H9 (cell line): ENCODE measurements around the gene ARHGAP15. TPM values are rescaled to one million over a fixed set of nuclear protein-coding genes. Genes with fewer than 3 reads are reported as not detected.

ENCODE experiments used
- DNase-seq: peaks from one replicate; pipeline ENCODE4 v3.0.0-alpha.2; 2017
- H2AFZ ChIP-seq: one replicate; pipeline ENCODE4 v1.6.1; 2013; ENCODE audit warnings: mild to moderate bottlenecking, low read length, control low read depth, moderate library complexity
- H2AK5ac ChIP-seq: 2 replicates; pipeline ENCODE4 v1.6.1; 2013; ENCODE audit warnings: low read length, control low read depth, mixed read lengths; ENCODE audit not compliant: insufficient read length
- H2BK120ac ChIP-seq: one replicate; pipeline ENCODE4 v1.6.1; 2013; ENCODE audit warnings: low read depth, mild to moderate bottlenecking, low read length, control low read depth, inconsistent platforms; ENCODE audit not compliant: poor library complexity, severe bottlenecking
- H2BK12ac ChIP-seq: 2 replicates; pipeline ENCODE4 v1.6.1; 2013; ENCODE audit warnings: low read length, control low read depth, mixed read lengths, low read depth; ENCODE audit not compliant: insufficient read length
- H2BK15ac ChIP-seq: 2 replicates; pipeline ENCODE4 v1.6.1; 2013; ENCODE audit warnings: low read depth, low read length, control low read depth
- H2BK20ac ChIP-seq: one replicate; pipeline ENCODE4 v1.6.1; 2013; ENCODE audit warnings: low read depth, mild to moderate bottlenecking, low read length, control low read depth, inconsistent platforms; ENCODE audit not compliant: poor library complexity, severe bottlenecking
- H2BK5ac ChIP-seq: 2 replicates; pipeline ENCODE4 v1.6.1; 2013; ENCODE audit warnings: low read length, control low read depth, mixed read lengths; ENCODE audit not compliant: insufficient read length
- H3K14ac ChIP-seq: 2 replicates; pipeline ENCODE4 v1.6.1; 2013; ENCODE audit warnings: low read length, control low read depth; ENCODE audit not compliant: insufficient read depth
- H3K18ac ChIP-seq: 2 replicates; pipeline ENCODE4 v1.6.1; 2013; ENCODE audit warnings: low read depth, mild to moderate bottlenecking, mixed read lengths, low read length, control low read depth; ENCODE audit not compliant: insufficient read length
- H3K23ac ChIP-seq: 2 replicates; pipeline ENCODE4 v1.6.1; 2013; ENCODE audit warnings: low read length, control low read depth, mixed read lengths, low read depth; ENCODE audit not compliant: insufficient read length
- H3K23me2 ChIP-seq: 2 replicates; pipeline ENCODE4 v1.6.1; 2013; ENCODE audit warnings: low read depth, mild to moderate bottlenecking, mixed read lengths, low read length, control low read depth; ENCODE audit not compliant: insufficient read length, poor library complexity, severe bottlenecking
- H3K27ac ChIP-seq: 2 replicates; pipeline ENCODE4 v1.5.1; 2013; ENCODE audit warnings: low read length, control low read depth, mixed read lengths, low read depth; ENCODE audit not compliant: insufficient read length
- H3K27me3 ChIP-seq: 2 replicates; pipeline ENCODE4 v1.6.1; 2013; ENCODE audit warnings: low read length, control low read depth, inconsistent platforms; ENCODE audit not compliant: insufficient read depth
- H3K4ac ChIP-seq: 2 replicates; pipeline ENCODE4 v1.6.1; 2013; ENCODE audit warnings: low read depth, mild to moderate bottlenecking, control low read depth, inconsistent platforms, low read length, moderate library complexity
- H3K4me1 ChIP-seq: 2 replicates; pipeline ENCODE4 v1.6.1; 2013; ENCODE audit warnings: low read length, control low read depth, inconsistent platforms; ENCODE audit not compliant: insufficient read depth
- H3K4me2 ChIP-seq: 2 replicates; pipeline ENCODE4 v1.6.1; 2013; ENCODE audit warnings: low read length, control low read depth, mixed read lengths; ENCODE audit not compliant: insufficient read length, insufficient read depth
- H3K56ac ChIP-seq: 2 replicates; pipeline ENCODE4 v1.6.1; 2013; ENCODE audit warnings: low read depth, mild to moderate bottlenecking, mixed read lengths, low read length, control low read depth; ENCODE audit not compliant: insufficient read length
- H3K79me1 ChIP-seq: 2 replicates; pipeline ENCODE4 v1.6.1; 2013; ENCODE audit warnings: low read depth, mild to moderate bottlenecking, moderate library complexity, low read length, control low read depth, inconsistent platforms; ENCODE audit not compliant: insufficient read depth, poor library complexity, severe bottlenecking
- H3K79me2 ChIP-seq: 2 replicates; pipeline ENCODE4 v1.6.1; 2013; ENCODE audit warnings: low read length, control low read depth, inconsistent platforms; ENCODE audit not compliant: insufficient read depth
- H3K9ac ChIP-seq: 2 replicates; pipeline ENCODE4 v1.6.1; 2013; ENCODE audit warnings: low read length, control low read depth, mixed read lengths; ENCODE audit not compliant: insufficient read length; ENCODE audit errors: extremely low read depth
- H3K9me3 ChIP-seq: one replicate; pipeline ENCODE4 v1.6.1; 2013; ENCODE audit warnings: low read depth, low read length, inconsistent platforms; ENCODE audit not compliant: control insufficient read depth
- H3T11ph ChIP-seq: one replicate; pipeline ENCODE4 v1.6.1; 2013; ENCODE audit warnings: mild to moderate bottlenecking, low read length, control low read depth, inconsistent platforms
- H4K20me1 ChIP-seq: one replicate; pipeline ENCODE4 v1.6.1; 2013; ENCODE audit not compliant: control insufficient read depth, insufficient read length, insufficient read depth
- H4K5ac ChIP-seq: 2 replicates; pipeline ENCODE4 v1.6.1; 2013; ENCODE audit warnings: low read depth, mild to moderate bottlenecking, mixed read lengths, low read length, control low read depth; ENCODE audit not compliant: insufficient read length
- H4K8ac ChIP-seq: replicated peaks from 2 replicates; pipeline ENCODE4 v1.6.1; 2013; ENCODE audit warnings: low read length, control low read depth, mixed read lengths, low read depth; ENCODE audit not compliant: insufficient read length
- H4K91ac ChIP-seq: 2 replicates; pipeline ENCODE4 v1.6.1; 2013; ENCODE audit warnings: low read depth, mild to moderate bottlenecking, moderate library complexity, mixed read lengths, low read length, control low read depth; ENCODE audit not compliant: insufficient read length
- H3K27ac Mint-ChIP-seq, 3 experiments: 2 replicates in 2 of 3; 3 replicates in 1 of 3; pipeline ENCODE4 v1.8.0; 2020 to 2021; ENCODE audit warnings: mixed read lengths in 3 of 3, mild to moderate bottlenecking in 1 of 3, moderate library complexity in 1 of 3
- H3K27me3 Mint-ChIP-seq: 2 replicates; pipeline ENCODE4 v1.8.0; 2021; ENCODE audit warnings: low read depth, mild to moderate bottlenecking, moderate library complexity, mixed read lengths
- H3K36me3 Mint-ChIP-seq, 3 experiments: 2 replicates in 2 of 3; 3 replicates in 1 of 3; pipeline ENCODE4 v1.8.0; 2020 to 2021; ENCODE audit warnings: low read depth in 3 of 3, mixed read lengths in 3 of 3; ENCODE audit not compliant: insufficient read depth in 1 of 3
- H3K4me1 Mint-ChIP-seq, 2 experiments: 2 replicates each; pipeline ENCODE4 v1.8.0; 2020; ENCODE audit warnings: mixed read lengths in 2 of 2
- H3K4me3 Mint-ChIP-seq, 2 experiments: 2 replicates in 1 of 2; 3 replicates in 1 of 2; pipeline ENCODE4 v1.8.0; 2020 to 2021; ENCODE audit warnings: mild to moderate bottlenecking in 2 of 2, mixed read lengths in 2 of 2, moderate library complexity in 1 of 2
- H3K9me3 Mint-ChIP-seq, 2 experiments: 2 replicates in 1 of 2; 3 replicates in 1 of 2; pipeline ENCODE4 v1.8.0; 2020; ENCODE audit warnings: mild to moderate bottlenecking in 2 of 2, mixed read lengths in 2 of 2, moderate library complexity in 1 of 2
- WGBS: extraction: QIAGEN DNeasy Blood & Tissue Kit; methylation state at CpG from one replicate; pipeline ENCODE4 v1.1.7; 2013; ENCODE audit warnings: missing lambda C conversion rate, low lambda C conversion rate, mixed read lengths; ENCODE audit not compliant: insufficient read length; ENCODE audit errors: extremely low coverage; 5-methylcytosine and 5-hydroxymethylcytosine counted together
- total RNA-seq: library from RNA; stranded (reverse); gene quantifications from 2 replicates; pipeline ENCODE4 v1.2.1, GENCODE V29; 2021
- TF ChIP-seq, protein P1 (sequence below): fragments of 200-600 bp; sonication (generic); conservative IDR thresholded peaks from 3 replicates; pipeline ENCODE4 v1.8.0; 2021; ENCODE audit warnings: antibody characterized with exemption, mild to moderate bottlenecking

The ARHGAP15 gene
- total RNA-seq, 1 experiment from 2014 or later, result not detected

GRCh38 chr2:143218621-143219020 is 89.4 kb downstream of the ARHGAP15 start:
- Mint-ChIP-seq H3K9me3 (no peaks in the 10 kb centered on the region), H3K4me3 (no peak overlapping the region)

More at GRCh38 chr2:143218621-143219020, 89.4 kb downstream of the ARHGAP15 start:
- Histone ChIP-seq H3K27ac (no peak overlapping the region), H3K14ac (no peak overlapping the region), H3K23ac (no peak overlapping the region), H3K79me2 (no peaks in the 10 kb centered on the region), H3K23me2 (no peaks in the 10 kb centered on the region), H3K4me2 (no peak overlapping the region), H3K4ac (no peak overlapping the region), H3K56ac (no peak overlapping the region), H2BK15ac (no peak overlapping the region), H3K79me1 (no peaks in the 10 kb centered on the region), H2BK120ac (no peak overlapping the region), H4K8ac (no peak overlapping the region), H4K91ac (no peak overlapping the region), H3T11ph (no peak overlapping the region), H2AK5ac (no peak overlapping the region), H3K27me3 (no peaks in the 10 kb centered on the region), H3K9ac (no peak overlapping the region), H3K4me1 (no peaks in the 10 kb centered on the region), H4K20me1 (no peaks in the 10 kb centered on the region), H2BK12ac (no peak overlapping the region), H2BK20ac (no peak overlapping the region), H2BK5ac (no peak overlapping the region), H3K18ac (no peak overlapping the region), H4K5ac (no peak overlapping the region), H3K9me3 (no peaks in the 10 kb centered on the region), H2AFZ (no peak overlapping the region)
- no CpG with 5 or more reads among the region's 6 CpGs for WGBS
- Mint-ChIP-seq H3K27me3 (no peaks in the 10 kb centered on the region), H3K36me3 (no peaks in the 10 kb centered on the region), H3K27ac (no peak overlapping the region), H3K4me1 (peaks cover 2 to 4% of the 10 kb centered on the region in 2 experiments; a peak in 3 of 4 replicates)
- DNase-seq, result no peak
- TF ChIP-seq, protein P1, sequence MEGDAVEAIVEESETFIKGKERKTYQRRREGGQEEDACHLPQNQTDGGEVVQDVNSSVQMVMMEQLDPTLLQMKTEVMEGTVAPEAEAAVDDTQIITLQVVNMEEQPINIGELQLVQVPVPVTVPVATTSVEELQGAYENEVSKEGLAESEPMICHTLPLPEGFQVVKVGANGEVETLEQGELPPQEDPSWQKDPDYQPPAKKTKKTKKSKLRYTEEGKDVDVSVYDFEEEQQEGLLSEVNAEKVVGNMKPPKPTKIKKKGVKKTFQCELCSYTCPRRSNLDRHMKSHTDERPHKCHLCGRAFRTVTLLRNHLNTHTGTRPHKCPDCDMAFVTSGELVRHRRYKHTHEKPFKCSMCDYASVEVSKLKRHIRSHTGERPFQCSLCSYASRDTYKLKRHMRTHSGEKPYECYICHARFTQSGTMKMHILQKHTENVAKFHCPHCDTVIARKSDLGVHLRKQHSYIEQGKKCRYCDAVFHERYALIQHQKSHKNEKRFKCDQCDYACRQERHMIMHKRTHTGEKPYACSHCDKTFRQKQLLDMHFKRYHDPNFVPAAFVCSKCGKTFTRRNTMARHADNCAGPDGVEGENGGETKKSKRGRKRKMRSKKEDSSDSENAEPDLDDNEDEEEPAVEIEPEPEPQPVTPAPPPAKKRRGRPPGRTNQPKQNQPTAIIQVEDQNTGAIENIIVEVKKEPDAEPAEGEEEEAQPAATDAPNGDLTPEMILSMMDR, result no peak
